GM12878 (cell line): Measurements from ENCODE around the gene MYO1D. TPM values are rescaled to one million over a fixed set of nuclear protein-coding genes. Genes with fewer than 3 reads are reported as not detected.

Experiments used
- ATAC-seq: fragments of 200-7000 bp; cut with Tn5 transposase; 3 replicates; pipeline ENCODE4 v1.9.1; 2020; ENCODE audit warnings: mild to moderate bottlenecking, moderate library complexity
- BruUV-seq: library from RNA; stranded (reverse); fragments of 400-500 nt; replicated peaks from 2 replicates; lab custom pipeline; 2021; lab: Mats Ljungman, UMichigan
- CTCF ChIA-PET: fragments of 300-600 bp; sonication (Branson Sonifier 250); formaldehyde crosslinking; extraction: SDS; loops from one replicate; lab custom pipeline; 2021; ENCODE audit warnings: inconsistent platforms; lab: Yijun Ruan, JAX
- POLR2A ChIA-PET: fragments of 350-600 bp; formaldehyde crosslinking; extraction: SDS; loops from one replicate; lab custom pipeline; 2021; ENCODE audit warnings: inconsistent platforms; lab: Charles Lee
- RAD21 ChIA-PET: fragments of 300-600 bp; sonication (Branson Sonifier 250); formaldehyde crosslinking; loops from one replicate; lab custom pipeline; 2023; ENCODE audit warnings: antibody characterized with exemption; ENCODE audit not compliant: unreplicated experiment; lab: Charles Lee
- SMC1A ChIA-PET: fragments of 300-600 bp; sonication (Branson Sonifier 250); formaldehyde crosslinking; loops from one replicate; lab custom pipeline; 2023; ENCODE audit not compliant: unreplicated experiment, uncharacterized antibody; lab: Charles Lee
- DNase-seq: peaks from one replicate; pipeline ENCODE4 v3.0.0-alpha.2; 2011; ENCODE audit warnings: low read depth, low spot score
- FAIRE-seq: peaks from 3 replicates; lab custom pipeline; 2011; peaks lifted over from hg19 to GRCh38; lab: Jason Lieb, UNC
- H2AFZ ChIP-seq: 2 replicates; pipeline ENCODE4 v1.6.0; 2011; ENCODE audit warnings: low read depth, low read length, control low read depth; ENCODE audit not compliant: control insufficient read depth
- H3K27ac ChIP-seq: 2 replicates; pipeline ENCODE4 v1.5.1; 2011; ENCODE audit warnings: control low read depth; ENCODE audit not compliant: control insufficient read depth, insufficient read depth
- H3K27me3 ChIP-seq, 2 experiments: replicated peaks in 1 of 2; 2 replicates each; pipeline versions ENCODE4 v1.6.0 to v1.6.1; 2011; ENCODE audit warnings: low read length in 1 of 2; ENCODE audit not compliant: control insufficient read depth in 2 of 2, insufficient read depth in 2 of 2
- H3K36me3 ChIP-seq, 2 experiments: 2 replicates each; pipeline ENCODE4 v1.5.1; 2011; ENCODE audit warnings: low read length in 1 of 2; ENCODE audit not compliant: control insufficient read depth in 2 of 2, insufficient read depth in 2 of 2
- H3K4me1 ChIP-seq: 2 replicates; pipeline ENCODE4 v1.6.1; 2011; ENCODE audit warnings: mild to moderate bottlenecking, low read length, moderate library complexity, mixed read lengths; ENCODE audit not compliant: control insufficient read depth, insufficient read depth
- H3K4me2 ChIP-seq: 2 replicates; pipeline ENCODE4 v1.6.0; 2011; ENCODE audit warnings: control low read depth; ENCODE audit not compliant: control insufficient read depth, insufficient read depth
- H3K4me3 ChIP-seq: fragments of 200-600 bp; sonication (generic); 2 replicates; pipeline ENCODE4 v1.5.1; 2016
- H3K79me2 ChIP-seq: 2 replicates; pipeline ENCODE4 v1.6.0; 2011; ENCODE audit warnings: low read length; ENCODE audit not compliant: control insufficient read depth, insufficient read depth
- H3K9ac ChIP-seq: 2 replicates; pipeline ENCODE4 v1.8.0; 2011; ENCODE audit warnings: low read length, control low read depth, mixed read lengths; ENCODE audit not compliant: control insufficient read depth, insufficient read depth
- H3K9me3 ChIP-seq: replicated peaks from 3 replicates; pipeline ENCODE4 v1.5.1; 2011; ENCODE audit warnings: mild to moderate bottlenecking, low read length; ENCODE audit not compliant: control insufficient read depth, insufficient read depth
- H4K20me1 ChIP-seq: 2 replicates; pipeline ENCODE4 v1.6.0; 2011; ENCODE audit not compliant: control insufficient read depth, insufficient read depth
- EGR1 ChIP-seq, 2 experiments: IDR thresholded peaks; 1 replicate in 1 of 2; 2 replicates in 1 of 2; pipeline ENCODE4 v1.6.1; 2011 to 2012; ENCODE audit warnings: low read depth in 2 of 2, low read length in 2 of 2, borderline replicate concordance in 1 of 2, mild to moderate bottlenecking in 1 of 2, moderate library complexity in 1 of 2
- HDAC2 ChIP-seq: fragments of 200-600 bp; sonication (generic); IDR thresholded peaks from 2 replicates; pipeline ENCODE4 v1.6.1; 2017
- NFXL1 ChIP-seq: fragments of 450-650 bp; IDR thresholded peaks from 2 replicates; pipeline ENCODE4 v1.6.1; 2017; ENCODE audit warnings: antibody characterized with exemption, mild to moderate bottlenecking, borderline replicate concordance
- SP1 ChIP-seq: IDR thresholded peaks from one replicate; pipeline ENCODE4 v1.6.1; 2011; ENCODE audit warnings: low read depth, low read length
- SPI1 ChIP-seq: IDR thresholded peaks from 2 replicates; pipeline ENCODE4 v1.6.1; 2011; ENCODE audit warnings: low read depth, mild to moderate bottlenecking, low read length, moderate library complexity, borderline replicate concordance; ENCODE audit not compliant: insufficient read depth
- SUZ12 ChIP-seq: fragments of 200-600 bp; sonication (generic); IDR thresholded peaks from one replicate; pipeline ENCODE4 v1.6.1; 2018; ENCODE audit warnings: antibody characterized with exemption, mild to moderate bottlenecking; ENCODE audit not compliant: unreplicated experiment
- WGBS: methylation state at CpG from one replicate; pipeline ENCODE4 v1.1.6; 2016; ENCODE audit warnings: low lambda C conversion rate; ENCODE audit not compliant: insufficient replicate concordance, insufficient coverage; ENCODE audit errors: missing lambda C conversion rate; 5-methylcytosine and 5-hydroxymethylcytosine counted together
- in situ Hi-C: fragments of 300-500 bp; cut with MboI; formaldehyde crosslinking; loops from 9 replicates; pipeline ENCODE4 v1.14.3; 2018; ENCODE audit warnings: mixed read lengths
- intact Hi-C: fragments of 100-400 bp; cut with micrococcal nuclease; formaldehyde crosslinking; loops from one replicate; pipeline ENCODE4 v1.14.2; 2022; ENCODE audit not compliant: unreplicated experiment
- polyA plus RNA-seq, 11 experiments: library from polyadenylated mRNA; depleted of rRNA in 4 of 11; unstranded in 6 of 11; stranded (reverse) in 5 of 11; fragments of >200 nt; fragmentation: Nextera tagmentation in 4 of 11; fragmentation: Illumina TruSeq in 1 of 11; extraction: Ambion mirVana in 4 of 11; extraction: Trizol in 1 of 11; gene quantifications; 1 replicate in 1 of 11; 2 replicates in 10 of 11; pipeline versions ENCODE4 v1.2.1 to v1.2.3, GENCODE V29; 2011 to 2016; ENCODE audit warnings: inconsistent platforms in 2 of 11, missing spikeins in 2 of 11, low read depth in 1 of 11
- total RNA-seq, 4 experiments: library from RNA; depleted of rRNA in 3 of 4; stranded (reverse); fragments of >200 nt in 3 of 4; fragmentation: Illumina TruSeq in 1 of 4; extraction: Trizol in 1 of 4; gene quantifications; 2 replicates each; pipeline versions ENCODE4 v1.2.1 to v1.2.3, GENCODE V29; 2013 to 2021
- TF ChIP-seq, protein P1 (sequence below): IDR thresholded peaks from 2 replicates; pipeline ENCODE4 v1.6.1; 2011; ENCODE audit warnings: mild to moderate bottlenecking, low read depth, low read length, moderate library complexity; ENCODE audit not compliant: insufficient replicate concordance

MYO1D gene
- total and polyA plus RNA-seq, 10 of the 15 experiments (the other 5 are each of a cell fraction or from before 2014, with no cell fraction given), result 1.8 to 37.7 (median 25.4) TPM

GRCh38 chr17:32658470-32659418, 218.2 kb downstream of the MYO1D start (continued):
- TF ChIP-seq SPI1 (no peak), SUZ12 (no peak), NFXL1 (no peak)

DNA sequence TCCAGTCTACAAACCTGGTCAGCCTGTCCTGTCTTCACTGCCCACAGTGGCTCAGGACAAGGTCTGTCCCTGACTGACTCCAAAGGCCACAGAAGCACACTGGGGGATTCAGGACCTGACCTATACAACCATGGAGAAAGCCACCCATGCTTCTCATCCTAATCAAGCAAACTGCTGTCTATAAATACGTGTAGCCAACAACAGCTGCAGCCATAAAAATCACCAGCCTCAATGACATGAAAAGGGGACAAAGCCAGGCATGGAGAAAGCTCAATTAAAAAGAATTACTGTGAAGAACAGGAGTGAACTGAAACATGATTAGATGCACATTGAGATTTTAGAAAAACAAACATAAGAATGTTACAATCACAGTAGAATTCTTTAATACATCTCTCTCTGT, 220.0 kb downstream of the MYO1D start:
- FAIRE-seq, result no peak
- TF ChIP-seq, protein P1, sequence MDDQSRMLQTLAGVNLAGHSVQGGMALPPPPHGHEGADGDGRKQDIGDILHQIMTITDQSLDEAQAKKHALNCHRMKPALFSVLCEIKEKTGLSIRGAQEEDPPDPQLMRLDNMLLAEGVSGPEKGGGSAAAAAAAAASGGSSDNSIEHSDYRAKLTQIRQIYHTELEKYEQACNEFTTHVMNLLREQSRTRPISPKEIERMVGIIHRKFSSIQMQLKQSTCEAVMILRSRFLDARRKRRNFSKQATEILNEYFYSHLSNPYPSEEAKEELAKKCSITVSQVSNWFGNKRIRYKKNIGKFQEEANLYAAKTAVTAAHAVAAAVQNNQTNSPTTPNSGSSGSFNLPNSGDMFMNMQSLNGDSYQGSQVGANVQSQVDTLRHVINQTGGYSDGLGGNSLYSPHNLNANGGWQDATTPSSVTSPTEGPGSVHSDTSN, result no peak
- TF ChIP-seq SP1 (no peak), HDAC2 (no peak), EGR1 (IDR thresholded peaks at IDR 0.05; ENCODE audit: borderline replicate concordance in 1 of 2, low read depth in 2 of 2, low read length in 2 of 2) (no peak)
- in situ Hi-C loops, result no loop called here

More for the DNA sequence above, 220.0 kb downstream of the MYO1D start:
- ATAC-seq, result no peak
- 58% methylated on average over 1 of the region's 1 CpG for WGBS
- H3K9ac ChIP-seq, result no peak overlapping the region
- intact Hi-C loops, result loop anchor here (5.0 kb wide), 1 partner anchor 175 kb away; no protein-coding TSS in a partner anchor
- H3K36me3 ChIP-seq, result peaks cover 0 to 3% of the 10 kb centered on the region in 2 experiments; a peak in 3 of 4 replicates
- H3K79me2 ChIP-seq, result no peaks in the 10 kb centered on the region
- no TSS peak for BruUV-seq
- no peak for DNase-seq
- no peak overlapping the region for H3K4me3 ChIP-seq
- RAD21 ChIA-PET, result no interaction called here
- no peaks in the 10 kb centered on the region for H3K9me3 ChIP-seq
- POLR2A ChIA-PET, result no interaction called here
- CTCF ChIA-PET, result interaction anchor here (1.4 to 3.2 kb wide), 3 partner anchors 28 to 253 kb away, joined by 3 to 46 read pairs (median 13); no protein-coding TSS in a partner anchor
- SMC1A ChIA-PET, result interaction anchor here (0.8 to 1.2 kb wide), 3 partner anchors 11 to 253 kb away, joined by 3 read pairs; no protein-coding TSS in a partner anchor
- no peaks in the 10 kb centered on the region for H3K4me1 ChIP-seq
- no peaks in the 10 kb centered on the region for H3K27me3 ChIP-seq
- no peak overlapping the region for H3K27ac ChIP-seq
- H2AFZ ChIP-seq, result no peak overlapping the region
- no peak overlapping the region for H3K4me2 ChIP-seq
- H4K20me1 ChIP-seq, result no peaks in the 10 kb centered on the region
